Esophagus squamous epithelium (tissue), 5 donors: ENCODE results near the gene RAPGEF1. TPM values are rescaled to one million over a fixed set of nuclear protein-coding genes. Genes with fewer than 3 reads are reported as not detected.
A peak's percentile ranks its signal among the peaks of the same experiment; 100 is the strongest.

Source experiments
- DNase-seq: peaks from one replicate; lab custom pipeline; 2025; lab: John Stamatoyannopoulos, UW
- H3K27ac ChIP-seq, 4 donors: fragments of 200-600 bp; sonication (generic); one replicate each; pipeline ENCODE4 v1.5.1; 2016 to 2019; ENCODE audit warnings: mild to moderate bottlenecking in 1 of 4
- H3K27me3 ChIP-seq, 4 donors: fragments of 200-600 bp; sonication (generic); 1 replicate in 3 of 4; 2 replicates in 1 of 4; pipeline versions ENCODE4 v1.5.1 to v1.6.0; 2017 to 2021; ENCODE audit warnings: antibody characterized with exemption in 1 of 4
- H3K36me3 ChIP-seq, 3 donors: fragments of 200-600 bp; sonication (generic); one replicate each; pipeline ENCODE4 v1.5.1; 2016 to 2019
- H3K4me1 ChIP-seq, 3 donors: fragments of 200-600 bp; sonication (generic); one replicate each; pipeline ENCODE4 v1.5.1; 2017 to 2019
- H3K4me3 ChIP-seq, 4 donors: fragments of 200-600 bp; sonication (generic); 1 replicate in 3 of 4; 2 replicates in 1 of 4; pipeline ENCODE4 v1.5.1; 2016 to 2019; ENCODE audit warnings: mild to moderate bottlenecking in 2 of 4, moderate library complexity in 1 of 4
- H3K9me3 ChIP-seq, 3 donors: fragments of 200-600 bp; sonication (generic); one replicate each; pipeline ENCODE4 v1.5.1; 2016 to 2019
- POLR2A ChIP-seq, 4 donors: fragments of 450-650 bp; IDR thresholded peaks; one replicate each; pipeline ENCODE4 v1.6.1; 2017; ENCODE audit warnings: antibody characterized with exemption in 4 of 4, mild to moderate bottlenecking in 4 of 4, moderate library complexity in 3 of 4
- WGBS, 2 donors: methylation state at CpG; one replicate each; pipeline ENCODE4 v1.1.5; 2018; 5-methylcytosine and 5-hydroxymethylcytosine counted together
- intact Hi-C: fragments of 100-400 bp; cut with DNase I; formaldehyde crosslinking; loops from one replicate; pipeline ENCODE4 v1.15.0; 2022
- total RNA-seq, 4 donors: library from RNA; depleted of rRNA; stranded (reverse); fragments of >200 nt; gene quantifications; one replicate each; pipeline ENCODE4 v1.1.0, GENCODE V29; 2016
- TF ChIP-seq, protein P1 (sequence below), 6 experiments: fragments of 450-650 bp in 4 of 6; fragments of 200-600 bp in 2 of 6; sonication (generic) in 2 of 6; IDR thresholded peaks; one replicate each; pipeline ENCODE4 v1.5.1; 2016 to 2019; ENCODE audit warnings: antibody characterized with exemption in 6 of 6, mild to moderate bottlenecking in 4 of 6, moderate library complexity in 4 of 6
- donor health status: DM: yes; HTN: yes; CAD: no.

RAPGEF1 gene
- total RNA-seq, 4 donors from 2014 or later: 12.2 to 40.4 (median 19.0) TPM

DNA sequence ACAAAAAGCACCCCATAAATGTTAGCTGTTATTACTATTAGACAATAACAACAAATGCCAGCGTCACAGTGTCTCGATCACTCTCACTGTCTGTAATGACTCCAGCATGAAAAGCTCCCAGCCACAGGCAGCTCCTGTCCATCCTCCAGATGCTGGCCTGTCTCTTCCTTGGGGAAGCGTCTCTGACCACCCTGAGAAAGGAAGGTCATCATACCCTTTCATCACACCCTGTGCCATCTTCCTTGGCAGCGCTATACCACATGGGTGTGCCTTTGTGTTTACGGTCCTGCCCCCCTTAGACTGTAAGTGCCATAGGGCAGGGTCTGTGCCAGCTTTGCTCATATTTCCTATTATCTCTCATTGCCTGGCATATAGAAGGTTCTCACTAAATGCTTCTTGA, 104.0 kb downstream of the RAPGEF1 start:
- H3K9me3 ChIP-seq: no peaks in the 10 kb centered on the region
- intact Hi-C loops: no loop called here
- no peak for DNase-seq
- peaks cover 6 to 56% (median 27%) of the 10 kb centered on the region in 3 donors for H3K4me1 ChIP-seq
- H3K27me3 ChIP-seq: no peaks in the 10 kb centered on the region
- H3K36me3 ChIP-seq: peaks cover 0 to 48% (median 5%) of the 10 kb centered on the region in 3 donors
- H3K27ac ChIP-seq: peak overlapping the region; percentile 80 to 91 (median 84)
- no peak overlapping the region for H3K4me3 ChIP-seq
- WGBS, 2 donors: 45 to 53% methylated on average over 5 of the region's 5 CpGs
- TF ChIP-seq, protein P1, sequence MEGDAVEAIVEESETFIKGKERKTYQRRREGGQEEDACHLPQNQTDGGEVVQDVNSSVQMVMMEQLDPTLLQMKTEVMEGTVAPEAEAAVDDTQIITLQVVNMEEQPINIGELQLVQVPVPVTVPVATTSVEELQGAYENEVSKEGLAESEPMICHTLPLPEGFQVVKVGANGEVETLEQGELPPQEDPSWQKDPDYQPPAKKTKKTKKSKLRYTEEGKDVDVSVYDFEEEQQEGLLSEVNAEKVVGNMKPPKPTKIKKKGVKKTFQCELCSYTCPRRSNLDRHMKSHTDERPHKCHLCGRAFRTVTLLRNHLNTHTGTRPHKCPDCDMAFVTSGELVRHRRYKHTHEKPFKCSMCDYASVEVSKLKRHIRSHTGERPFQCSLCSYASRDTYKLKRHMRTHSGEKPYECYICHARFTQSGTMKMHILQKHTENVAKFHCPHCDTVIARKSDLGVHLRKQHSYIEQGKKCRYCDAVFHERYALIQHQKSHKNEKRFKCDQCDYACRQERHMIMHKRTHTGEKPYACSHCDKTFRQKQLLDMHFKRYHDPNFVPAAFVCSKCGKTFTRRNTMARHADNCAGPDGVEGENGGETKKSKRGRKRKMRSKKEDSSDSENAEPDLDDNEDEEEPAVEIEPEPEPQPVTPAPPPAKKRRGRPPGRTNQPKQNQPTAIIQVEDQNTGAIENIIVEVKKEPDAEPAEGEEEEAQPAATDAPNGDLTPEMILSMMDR (IDR thresholded peaks at IDR 0.05): no peak
- no peak for TF ChIP-seq POLR2A (IDR thresholded peaks at IDR 0.05)

- Histone ChIP-seq H3K27me3 (no peaks in the 10 kb centered on the region), H3K27ac (peak overlapping the region; percentile 80 to 91 (median 84)), H3K4me1 (peaks cover 6 to 56% (median 22%) of the 10 kb centered on the region in 3 donors), H3K36me3 (peaks cover 0 to 50% (median 5%) of the 10 kb centered on the region in 3 donors), H3K9me3 (no peaks in the 10 kb centered on the region), H3K4me3 (no peak overlapping the region)
- peak; percentile 58 for DNase-seq
- intact Hi-C loops: no loop called here
- TF ChIP-seq POLR2A (IDR thresholded peaks at IDR 0.05): peak in 2 of 4 donors; percentile 24 to 67
- TF ChIP-seq, protein P1 (IDR thresholded peaks at IDR 0.05): peak in 2 of 6 experiments; percentile 4 to 31
- WGBS, 2 donors: 0 to 6% methylated on average over 5 to 6 of the region's 6 CpGs
These were observed 104.6 kb downstream of the RAPGEF1 start for GRCh38 chr9:131635285-131635684.

- 52 to 62% methylated on average over 7 to 9 of the region's 9 CpGs for WGBS, 2 donors
- no peaks in the 10 kb centered on the region for H3K27me3 ChIP-seq
- DNase-seq: no peak
- H3K4me1 ChIP-seq: peaks cover 6 to 65% (median 18%) of the 10 kb centered on the region in 3 donors
- intact Hi-C loops: no loop called here
- no peaks in the 10 kb centered on the region for H3K9me3 ChIP-seq
- H3K27ac ChIP-seq: peak overlapping the region; percentile 50 to 86 (median 81)
- peaks cover 0 to 62% (median 5%) of the 10 kb centered on the region in 3 donors for H3K36me3 ChIP-seq
- TF ChIP-seq POLR2A (IDR thresholded peaks at IDR 0.05): no peak
- H3K4me3 ChIP-seq: no peak overlapping the region
These were observed 106.3 kb downstream of the RAPGEF1 start for GRCh38 chr9:131633491-131634031.

DNA sequence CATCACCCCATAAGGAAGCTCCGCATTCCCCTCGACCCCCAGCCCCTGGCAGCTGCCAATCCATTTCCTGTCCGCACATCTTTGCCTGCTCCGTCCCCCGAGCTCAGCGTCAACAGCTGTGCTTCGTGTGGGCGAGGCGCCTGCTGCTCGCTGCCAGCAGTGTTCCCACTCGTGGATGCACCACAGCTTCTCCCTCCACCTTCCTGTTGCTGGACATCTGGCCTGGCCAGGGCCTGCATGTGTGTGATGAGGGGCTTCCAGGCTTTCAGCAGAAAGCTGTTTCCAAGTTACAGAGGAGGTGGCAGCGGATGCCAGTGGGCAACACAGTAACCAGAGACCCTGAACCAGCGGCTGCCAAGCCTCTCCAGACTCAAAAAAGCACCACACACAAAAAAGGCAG, 108.6 kb downstream of the RAPGEF1 start:
- no peak for TF ChIP-seq POLR2A (IDR thresholded peaks at IDR 0.05)
- TF ChIP-seq, protein P1 (IDR thresholded peaks at IDR 0.05): no peak
- H3K9me3 ChIP-seq: no peaks in the 10 kb centered on the region
- H3K4me3 ChIP-seq: no peak overlapping the region
- H3K27ac ChIP-seq: peak overlapping the region in 1 of 4 donors; percentile 14
- H3K4me1 ChIP-seq: peaks cover 6 to 69% (median 18%) of the 10 kb centered on the region in 3 donors
- H3K27me3 ChIP-seq: no peaks in the 10 kb centered on the region
- peaks cover 0 to 62% (median 0%) of the 10 kb centered on the region in 3 donors for H3K36me3 ChIP-seq
- DNase-seq: no peak
- intact Hi-C loops: no loop called here
- 84 to 89% methylated on average over 11 of the region's 13 CpGs for whole genome bisulfite sequencing, 2 donors

DNA sequence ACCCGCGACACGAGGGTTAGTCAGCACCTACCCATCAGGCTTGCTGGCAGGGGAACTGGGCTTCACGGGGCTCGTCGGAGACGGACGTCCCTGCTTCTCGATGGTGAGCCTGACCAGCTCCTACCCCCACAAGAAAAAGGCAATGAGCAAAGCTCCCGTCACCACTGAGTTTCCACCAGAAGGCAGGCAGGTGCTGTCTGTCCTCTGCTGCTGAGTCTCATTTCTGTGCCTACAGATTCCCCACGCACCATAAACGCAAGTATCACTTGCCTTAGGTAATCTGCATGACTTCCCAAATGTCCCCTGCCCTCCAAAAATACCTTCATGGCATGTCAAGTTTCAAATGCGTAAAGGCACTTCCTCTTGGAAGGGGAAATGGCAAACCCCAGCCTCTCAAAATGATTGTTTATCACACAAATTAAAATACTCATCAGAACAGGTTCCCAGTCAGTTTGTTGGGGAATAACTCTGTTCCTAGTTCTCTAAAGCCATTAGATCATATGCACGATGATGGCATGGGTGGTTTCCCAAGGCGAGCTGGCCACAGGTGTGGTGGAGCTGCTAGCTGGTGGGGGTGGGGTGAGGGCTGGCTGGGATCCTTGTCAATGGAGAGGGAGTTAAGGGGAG, 109.6 kb downstream of the RAPGEF1 start:
- TF ChIP-seq POLR2A (IDR thresholded peaks at IDR 0.05): no peak
- TF ChIP-seq, protein P1 (IDR thresholded peaks at IDR 0.05): no peak
- intact Hi-C loops: no loop called here
- Histone ChIP-seq H3K27ac (peak overlapping the region; percentile 61 to 73 (median 66)), H3K4me3 (no peak overlapping the region), H3K9me3 (no peaks in the 10 kb centered on the region), H3K36me3 (peaks cover 0 to 71% (median 5%) of the 10 kb centered on the region in 3 donors), H3K4me1 (peaks cover under 1 to 69% (median 10%) of the 10 kb centered on the region in 3 donors), H3K27me3 (no peaks in the 10 kb centered on the region)
- DNase-seq: no peak
- WGBS, 2 donors: 65 to 83% methylated on average over 6 to 15 of the region's 15 CpGs
